Measurements from ENCODE around the gene MACO1. TPM values are rescaled to one million over a fixed set of nuclear protein-coding genes. Genes with fewer than 3 reads are reported as not detected.

MACO1 gene
- polyA plus RNA-seq, 12 donors: 16.5 to 25.2 (median 20.0) TPM; not detected in 1

- no peak for DNase-seq
Measured at GRCh38 chr1:25541889-25542658, 111.4 kb downstream of the MACO1 start.

GRCh38 chr1:25543005-25543424, 112.3 kb downstream of the MACO1 start:
- no peak for DNase-seq

- DNase-seq: peak; percentile 71
Measured at GRCh38 chr1:25543425-25544242, 112.9 kb downstream of the MACO1 start, which contains the start of gene LDLRAP1. TSS of gene LDLRAP1 (plus strand) at chr1:25543606. CDS start at chr1:25543699, 93 bp downstream.

- no peak for DNase-seq
Measured at GRCh38 chr1:25544243-25544764, 113.6 kb downstream of the MACO1 start.

GRCh38 chr1:25544819-25545218, 114.1 kb downstream of the MACO1 start:
- no peak for DNase-seq

GRCh38 chr1:25545767-25546166, 115.1 kb downstream of the MACO1 start:
- DNase-seq: no peak

GRCh38 chr1:25546193-25546592, 115.5 kb downstream of the MACO1 start:
- no peak for DNase-seq

GRCh38 chr1:25548601-25549000, 117.9 kb downstream of the MACO1 start:
- no peak for DNase-seq

- DNase-seq: no peak
Measured at GRCh38 chr1:25549273-25550154, 118.8 kb downstream of the MACO1 start.

Other genes starting within 250 kb of the MACO1 start
- 10 to 100 TPM in 11 of 12 donors, not detected in 1; 46.9 to 72.6 (median 55.0) TPM for gene SYF2, start 198.4 kb upstream of the MACO1 start, polyA plus RNA-seq (ENCODE audit: insufficient read length in 12 of 12)
- gene RSRP1, start 183.4 kb upstream of the MACO1 start, polyA plus RNA-seq (ENCODE audit: insufficient read length in 12 of 12): 100 to 1,000 TPM in 3 of 12 donors, 10 to 100 TPM in 8, not detected in 1; 40.4 to 140 (median 74.6) TPM
- 1 to 10 TPM in 1 of 12 donors, under 1 TPM in 9, not detected in 2; 0.14 to 1.1 (median 0.71) TPM for gene RHD, start 158.4 kb upstream of the MACO1 start, polyA plus RNA-seq (ENCODE audit: insufficient read length in 12 of 12)
- 10 to 100 TPM in 11 of 12 donors, not detected in 1; 58.7 to 79.8 (median 68.9) TPM for gene TMEM50A, start 92.6 kb upstream of the MACO1 start, polyA plus RNA-seq (ENCODE audit: insufficient read length in 12 of 12)
- gene RHCE, start 10.1 kb upstream of the MACO1 start, polyA plus RNA-seq (ENCODE audit: insufficient read length in 12 of 12): 1 to 10 TPM in 7 of 12 donors, under 1 TPM in 3, not detected in 2; 0.42 to 2.9 (median 1.0) TPM
- 10 to 100 TPM in 11 of 12 donors, not detected in 1; 10.2 to 20.0 (median 13.4) TPM for gene LDLRAP1, start 112.7 kb downstream of the MACO1 start, polyA plus RNA-seq (ENCODE audit: insufficient read length in 12 of 12)
- gene MAN1C1, start 185.9 kb downstream of the MACO1 start, polyA plus RNA-seq (ENCODE audit: insufficient read length in 12 of 12): 10 to 100 TPM in 9 of 12 donors, 1 to 10 TPM in 2, not detected in 1; 9.3 to 16.2 (median 11.6) TPM